Ammon's horn (tissue), 1 donor: ENCODE results near the gene NUP214.
A peak's percentile ranks its signal among the peaks of the same experiment; 100 is the strongest.

ENCODE experiments used
- DNase-seq: peaks from one replicate; pipeline ENCODE4 v3.0.0-alpha.2; 2016; ENCODE audit warnings: low spot score

The NUP214 gene

DNA sequence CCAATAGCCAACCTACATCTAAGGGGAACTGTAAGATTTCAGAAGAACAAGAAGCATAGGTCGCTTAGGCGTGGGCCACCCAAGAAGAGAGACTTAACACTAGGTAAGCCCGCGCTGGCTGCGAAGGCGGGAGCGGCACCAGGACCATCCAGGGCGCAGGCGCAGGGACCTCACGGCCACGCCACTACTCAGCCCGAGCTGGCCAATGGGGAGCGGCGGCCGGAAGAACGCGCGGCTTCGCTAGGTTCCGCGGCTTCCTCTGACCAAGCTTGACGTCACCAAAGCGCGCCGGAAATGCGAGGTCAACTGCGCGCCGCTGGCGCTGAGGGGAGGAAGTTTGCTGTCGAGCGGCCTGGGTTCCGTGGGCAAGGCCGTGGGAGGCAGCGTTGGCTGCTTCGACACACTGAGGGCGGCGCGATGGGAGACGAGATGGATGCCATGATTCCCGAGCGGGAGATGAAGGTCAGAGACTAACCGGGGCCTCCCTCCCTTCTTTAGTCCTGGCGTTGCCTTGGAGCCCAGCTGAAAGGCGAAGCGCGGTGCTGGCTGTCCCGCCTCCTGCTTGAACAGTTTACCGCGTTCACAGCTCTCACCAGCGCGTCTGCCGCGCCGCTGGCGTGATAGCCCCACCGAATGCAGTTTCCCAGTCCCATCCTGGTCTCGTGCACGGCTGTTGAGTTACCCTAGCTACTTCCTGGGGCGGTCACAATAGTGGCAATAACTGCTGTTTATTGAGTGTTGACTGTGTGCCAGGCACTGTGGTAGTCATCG, at the start of gene NUP214:
Gene NUP214, plus strand, starts transcription at position 299 of the 771 bp plus-strand sequence. Its CDS starts 119 bp downstream, at position 418.
- peak; percentile 99 for DNase-seq

DNA sequence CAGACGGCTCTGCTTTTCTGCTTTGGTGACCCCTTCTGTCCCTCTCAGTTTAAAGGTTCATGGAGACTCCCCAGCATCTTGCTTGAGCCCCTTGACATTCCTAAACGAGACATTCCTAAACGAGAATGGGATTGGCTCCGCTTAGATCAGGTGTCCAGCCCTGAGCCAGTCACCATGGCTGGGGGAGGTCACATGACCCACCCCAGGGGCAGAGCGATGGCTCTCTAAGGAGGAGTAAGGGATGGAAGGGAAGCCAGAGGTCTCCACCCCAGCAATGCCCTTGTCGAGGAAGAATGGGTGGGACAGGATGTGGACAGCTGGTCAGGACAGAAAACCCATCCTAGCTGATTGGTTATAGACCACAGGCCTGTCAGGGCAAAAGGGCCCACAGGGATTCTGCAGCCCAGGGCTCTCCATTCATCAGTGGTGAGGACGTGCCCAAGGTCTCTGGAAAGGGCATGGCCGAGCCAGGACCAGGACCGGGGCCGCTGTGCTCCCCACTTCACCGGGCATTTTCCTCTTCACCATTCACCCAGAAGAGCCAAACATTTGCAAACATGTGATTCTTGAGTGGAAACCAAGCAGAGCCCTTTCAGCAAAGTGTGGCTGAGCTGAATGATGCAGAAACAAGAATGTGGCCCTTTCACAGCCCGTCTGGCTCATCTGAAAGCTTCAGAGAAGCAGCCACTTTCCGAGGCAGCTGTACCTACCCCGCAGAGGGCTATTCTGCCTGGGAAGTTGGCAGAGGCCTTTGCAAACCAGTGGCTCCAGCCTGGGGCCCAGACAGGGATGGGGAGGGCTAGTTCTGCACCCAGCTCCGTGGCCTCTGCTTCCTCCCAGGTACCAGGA, 48.8 kb upstream of the NUP214 start:
- peak; percentile 51 for DNase-seq

DNA sequence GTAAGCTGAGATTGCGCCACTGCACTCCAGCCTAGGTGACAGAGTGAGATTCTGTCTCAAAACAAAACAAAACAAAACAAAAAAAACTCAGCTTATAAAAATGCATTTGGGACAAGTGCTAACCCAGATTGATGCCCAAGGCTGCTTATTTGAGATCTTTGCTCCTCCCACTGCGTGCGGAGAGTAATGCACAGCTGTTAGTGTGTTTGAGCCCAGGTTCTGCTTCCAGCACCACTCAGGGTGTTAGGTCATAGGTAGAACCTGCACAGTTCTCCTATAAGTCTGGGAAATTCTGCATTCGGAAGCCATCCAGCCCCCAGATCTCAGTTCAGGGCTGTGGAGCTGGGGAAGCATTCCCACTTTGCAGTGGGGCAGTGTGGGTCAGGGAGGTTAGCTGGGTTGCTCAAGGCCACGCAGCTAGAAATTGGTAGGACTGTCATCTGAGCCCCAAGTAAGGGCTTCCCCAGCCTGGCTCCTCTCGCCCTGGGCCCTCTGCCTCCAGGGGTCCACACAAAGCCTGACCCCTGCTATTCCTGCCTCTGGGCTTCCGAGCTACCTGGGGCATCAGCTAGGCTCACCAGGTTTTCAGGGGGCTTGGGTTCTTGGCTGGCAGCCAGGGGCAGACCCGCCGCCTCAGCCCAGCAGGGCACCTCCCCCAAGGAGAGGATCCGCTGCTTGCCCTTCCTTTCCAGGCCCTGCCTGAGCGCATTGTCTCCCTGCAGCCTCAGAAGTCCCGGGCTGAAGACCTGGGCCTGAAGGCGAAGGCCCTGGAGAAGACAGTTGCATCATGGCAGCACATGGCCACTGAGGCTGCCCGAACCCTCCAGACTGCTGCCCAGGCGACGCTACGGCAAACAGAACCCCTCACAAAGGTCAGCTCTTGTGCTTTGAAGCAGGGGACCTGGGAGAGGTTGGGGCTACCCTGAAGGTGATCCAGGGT, 46.7 kb upstream of the NUP214 start:
- no peak for DNase-seq

DNA sequence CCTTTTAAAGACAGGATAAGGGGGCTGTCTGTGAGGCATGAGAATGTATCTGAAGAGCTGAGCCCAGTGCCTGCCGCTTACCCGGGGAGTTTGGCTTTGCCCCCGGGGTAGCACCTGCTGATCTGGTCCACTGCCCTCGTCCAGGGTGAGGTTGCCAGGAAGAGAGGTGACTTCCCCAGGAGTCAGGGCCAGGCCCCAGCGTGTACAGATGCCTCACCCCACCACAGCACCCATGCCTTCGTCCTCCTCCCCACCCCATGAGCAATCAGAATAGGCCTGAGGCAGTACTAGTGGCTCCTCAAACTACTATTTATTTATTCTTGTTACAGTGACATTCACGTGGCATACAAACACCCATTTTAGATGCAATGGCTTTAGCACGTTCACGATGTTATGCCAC, 44.8 kb upstream of the NUP214 start:
- DNase-seq: no peak

DNA sequence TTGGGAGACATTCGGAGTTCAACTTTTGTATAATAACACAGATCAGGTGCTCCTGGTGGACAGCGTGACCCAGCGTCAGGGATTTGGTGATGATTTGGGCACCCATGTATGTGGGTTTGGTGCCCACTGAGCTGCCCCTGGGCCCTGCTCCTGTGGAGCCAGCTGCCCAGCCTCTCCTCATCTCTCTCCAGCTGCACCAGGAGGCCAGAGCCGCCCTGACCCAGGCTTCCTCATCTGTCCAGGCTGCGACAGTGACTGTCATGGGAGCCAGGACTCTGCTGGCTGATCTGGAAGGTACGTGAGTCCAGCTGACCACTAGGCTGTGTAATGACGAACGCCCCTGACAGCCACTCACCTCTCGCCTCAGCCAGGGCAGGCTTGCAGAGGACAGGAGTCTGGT, 43.5 kb upstream of the NUP214 start:
- DNase-seq: no peak

DNA sequence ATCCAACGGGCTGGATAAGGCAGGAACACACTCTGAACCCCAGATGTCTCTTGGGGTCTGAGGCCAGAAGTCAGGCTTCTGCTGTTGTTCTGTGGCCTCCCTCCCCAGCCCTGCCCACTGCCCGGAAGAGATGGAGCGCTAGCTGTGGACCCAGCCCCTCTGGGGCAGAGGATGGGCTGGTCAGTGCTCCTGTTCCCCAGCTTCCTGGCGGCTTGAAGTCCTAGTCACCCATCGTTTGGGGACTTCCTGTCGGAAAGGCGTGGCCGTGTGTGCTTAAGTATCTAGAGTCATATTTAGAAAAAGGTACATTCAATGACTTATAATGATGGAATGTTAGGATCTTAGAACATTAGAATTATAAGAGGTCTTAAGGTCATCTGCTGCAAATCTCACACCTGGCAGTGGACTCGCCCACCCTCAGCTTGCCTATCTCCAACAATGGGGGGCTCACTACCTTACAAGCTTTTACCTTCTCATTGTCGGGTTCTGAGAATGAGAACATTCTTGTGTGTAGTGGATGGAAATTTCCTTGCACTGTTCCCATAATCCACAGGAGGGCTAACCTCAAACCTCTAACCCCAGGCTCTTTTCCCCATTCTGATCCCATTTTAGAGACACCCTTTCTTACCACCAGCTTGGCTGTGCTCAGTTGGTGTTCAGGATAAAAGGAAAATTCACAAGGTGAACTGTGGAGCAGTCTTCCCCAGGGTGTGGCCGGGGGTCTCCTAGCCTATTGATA, 42.4 kb upstream of the NUP214 start:
- DNase-seq: no peak

DNA sequence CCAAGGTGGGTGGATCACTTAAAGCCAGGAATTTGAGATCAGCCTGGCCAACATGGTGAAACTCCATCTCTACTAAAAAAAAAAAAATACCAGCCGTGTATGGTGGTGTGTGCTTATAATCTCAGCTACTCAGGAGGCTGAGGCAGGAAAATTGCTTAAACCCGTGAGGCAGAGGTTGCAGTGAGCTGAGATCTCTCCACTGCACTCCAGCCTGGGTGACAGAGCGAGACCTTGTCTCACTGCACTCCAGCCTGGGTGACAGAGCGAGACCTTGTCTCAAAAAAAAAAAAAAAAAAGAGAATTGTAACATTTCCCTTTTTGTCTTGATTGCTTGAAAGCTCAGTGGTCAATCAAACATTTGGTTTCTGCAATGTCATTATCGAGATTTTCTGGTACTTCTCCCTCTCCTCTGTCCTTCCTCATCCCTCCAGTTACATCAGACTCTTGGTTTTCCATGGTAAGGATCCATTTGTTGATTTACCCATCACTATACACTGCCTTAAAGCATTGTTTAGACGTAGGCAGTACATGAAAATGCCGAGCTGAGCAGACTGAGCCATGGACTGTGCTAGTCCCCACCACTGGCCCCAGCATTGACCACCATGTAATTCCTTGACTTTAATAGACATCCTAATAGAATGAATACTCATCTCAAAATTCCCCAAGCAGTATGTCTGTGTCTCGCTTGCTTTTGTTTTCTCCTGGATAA, 40.6 kb upstream of the NUP214 start:
- no peak for DNase-seq

DNA sequence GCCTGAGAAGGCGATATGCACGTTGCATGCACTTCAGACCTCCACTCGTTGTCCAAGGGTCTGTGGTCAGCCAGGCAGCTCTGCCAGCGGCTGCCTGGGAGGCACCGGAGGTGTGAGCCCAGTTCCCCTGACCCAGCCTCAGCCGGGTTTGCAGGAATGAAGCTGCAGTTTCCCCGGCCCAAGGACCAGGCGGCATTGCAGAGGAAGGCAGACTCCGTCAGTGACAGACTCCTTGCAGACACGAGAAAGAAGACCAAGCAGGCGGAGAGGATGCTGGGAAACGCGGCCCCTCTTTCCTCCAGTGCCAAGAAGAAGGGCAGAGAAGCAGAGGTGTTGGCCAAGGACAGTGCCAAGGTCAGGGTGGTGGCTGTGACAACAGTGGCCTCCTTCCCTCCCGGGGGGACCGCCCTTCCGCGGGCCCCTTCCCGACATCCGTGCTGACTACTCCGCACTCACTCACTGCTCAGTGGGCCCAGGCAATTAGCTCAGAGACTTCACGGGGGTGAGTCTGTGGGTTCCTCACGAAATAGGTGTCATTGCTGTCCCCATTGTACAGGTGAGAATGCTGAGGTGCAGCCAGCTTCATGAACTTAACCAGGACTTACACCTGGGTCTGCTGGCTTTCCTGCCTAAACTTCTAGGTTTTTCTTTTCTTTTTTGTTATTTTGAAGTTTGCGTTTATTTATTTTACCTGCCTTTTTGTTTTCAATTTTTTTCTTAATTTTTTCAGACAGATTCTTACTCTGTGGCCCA, 39.8 kb upstream of the NUP214 start:
- DNase-seq: no peak

DNA sequence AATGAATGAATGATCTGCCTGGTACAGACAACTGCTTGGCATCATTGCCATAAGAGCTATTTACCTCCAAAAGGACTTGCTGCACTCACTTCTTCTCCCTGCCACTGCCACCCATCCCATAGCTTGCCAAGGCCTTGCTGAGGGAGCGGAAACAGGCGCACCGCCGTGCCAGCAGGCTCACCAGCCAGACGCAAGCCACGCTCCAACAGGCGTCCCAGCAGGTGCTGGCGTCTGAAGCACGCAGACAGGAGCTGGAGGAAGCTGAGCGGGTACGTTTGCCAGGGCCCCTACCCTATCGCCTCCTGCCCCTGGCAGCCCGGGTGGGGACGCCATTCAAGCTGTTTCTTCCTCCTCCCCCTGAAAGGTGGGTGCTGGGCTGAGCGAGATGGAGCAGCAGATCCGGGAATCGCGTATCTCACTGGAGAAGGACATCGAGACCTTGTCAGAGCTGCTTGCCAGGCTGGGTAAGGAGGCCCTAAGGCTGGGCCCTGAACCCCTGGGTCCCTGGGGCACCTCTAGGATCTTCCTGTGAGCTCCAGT, 38.0 kb upstream of the NUP214 start:
- DNase-seq: no peak

DNA sequence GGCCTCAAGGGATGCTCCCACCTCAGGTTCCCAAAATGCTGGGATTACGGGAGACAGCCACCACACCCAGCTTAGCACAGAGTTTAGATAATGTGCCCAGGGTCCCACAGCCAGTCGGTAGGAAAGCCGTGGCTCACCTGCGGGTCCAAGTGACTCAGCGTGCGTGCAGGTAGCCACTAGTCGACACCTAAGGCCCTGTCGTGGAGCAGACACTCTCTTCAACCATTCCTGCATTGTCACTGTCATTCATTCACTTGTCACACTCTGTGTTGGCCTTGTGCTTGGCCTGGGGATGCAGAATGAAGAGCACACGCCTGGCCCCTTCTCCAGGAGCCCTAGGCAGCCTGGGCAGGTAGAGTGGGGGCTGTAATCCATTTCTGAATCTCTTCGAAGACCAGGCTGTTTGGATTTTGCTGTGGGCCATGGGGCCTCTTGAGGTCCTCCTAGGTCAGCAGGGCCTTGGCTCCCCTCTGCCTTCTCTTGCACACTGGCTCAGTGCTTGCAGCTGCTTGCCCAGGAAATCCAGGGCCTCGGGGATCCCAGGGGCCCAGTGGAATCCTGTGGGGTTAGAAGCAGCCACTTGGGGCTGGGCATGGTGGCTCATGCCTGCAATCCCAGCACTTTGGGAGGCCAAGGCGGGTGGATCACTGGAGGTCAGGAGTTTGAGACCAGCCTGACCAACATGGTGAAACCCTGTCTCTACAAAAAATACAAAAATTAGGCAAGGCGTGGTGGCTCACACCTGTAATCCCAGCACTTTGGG, 35.2 kb upstream of the NUP214 start:
- DNase-seq: no peak

DNA sequence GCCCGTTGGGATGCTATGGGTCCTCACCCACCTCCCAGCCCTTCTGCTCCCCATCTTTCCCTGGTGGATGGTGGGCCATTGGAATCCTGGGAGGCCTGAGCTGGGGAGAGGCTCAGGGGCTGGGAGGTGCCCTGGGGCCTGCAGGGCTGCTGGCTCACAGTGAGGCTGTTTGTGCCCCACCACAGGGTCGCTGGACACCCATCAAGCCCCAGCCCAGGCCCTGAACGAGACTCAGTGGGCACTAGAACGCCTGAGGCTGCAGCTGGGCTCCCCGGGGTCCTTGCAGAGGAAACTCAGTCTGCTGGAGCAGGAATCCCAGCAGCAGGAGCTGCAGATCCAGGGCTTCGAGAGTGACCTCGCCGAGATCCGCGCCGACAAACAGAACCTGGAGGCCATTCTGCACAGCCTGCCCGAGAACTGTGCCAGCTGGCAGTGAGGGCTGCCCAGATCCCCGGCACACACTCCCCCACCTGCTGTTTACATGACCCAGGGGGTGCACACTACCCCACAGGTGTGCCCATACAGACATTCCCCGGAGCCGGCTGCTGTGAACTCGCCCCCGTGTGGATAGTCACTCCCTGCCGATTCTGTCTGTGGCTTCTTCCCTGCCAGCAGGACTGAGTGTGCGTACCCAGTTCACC, 33.9 kb upstream of the NUP214 start:
- DNase-seq: no peak

DNA sequence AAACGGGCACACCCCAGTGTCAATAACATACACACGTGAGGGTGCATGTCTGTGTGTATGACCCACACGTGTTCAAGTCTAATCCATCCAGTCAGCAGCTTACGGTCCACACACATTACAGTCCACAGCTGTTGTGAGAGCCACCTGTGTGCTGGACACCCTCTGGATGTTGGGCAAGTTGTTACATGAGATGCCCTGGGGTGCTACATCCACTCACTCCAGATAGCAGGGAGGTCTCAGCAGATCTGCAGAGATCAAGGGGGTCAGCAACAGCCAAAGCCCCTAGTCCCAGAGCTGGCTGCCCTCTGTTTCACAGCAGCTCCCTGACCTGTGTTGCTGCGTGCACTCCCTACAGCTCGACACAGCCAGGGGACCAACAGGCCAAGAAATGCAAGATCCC, 33.4 kb upstream of the NUP214 start:
- DNase-seq: no peak

DNA sequence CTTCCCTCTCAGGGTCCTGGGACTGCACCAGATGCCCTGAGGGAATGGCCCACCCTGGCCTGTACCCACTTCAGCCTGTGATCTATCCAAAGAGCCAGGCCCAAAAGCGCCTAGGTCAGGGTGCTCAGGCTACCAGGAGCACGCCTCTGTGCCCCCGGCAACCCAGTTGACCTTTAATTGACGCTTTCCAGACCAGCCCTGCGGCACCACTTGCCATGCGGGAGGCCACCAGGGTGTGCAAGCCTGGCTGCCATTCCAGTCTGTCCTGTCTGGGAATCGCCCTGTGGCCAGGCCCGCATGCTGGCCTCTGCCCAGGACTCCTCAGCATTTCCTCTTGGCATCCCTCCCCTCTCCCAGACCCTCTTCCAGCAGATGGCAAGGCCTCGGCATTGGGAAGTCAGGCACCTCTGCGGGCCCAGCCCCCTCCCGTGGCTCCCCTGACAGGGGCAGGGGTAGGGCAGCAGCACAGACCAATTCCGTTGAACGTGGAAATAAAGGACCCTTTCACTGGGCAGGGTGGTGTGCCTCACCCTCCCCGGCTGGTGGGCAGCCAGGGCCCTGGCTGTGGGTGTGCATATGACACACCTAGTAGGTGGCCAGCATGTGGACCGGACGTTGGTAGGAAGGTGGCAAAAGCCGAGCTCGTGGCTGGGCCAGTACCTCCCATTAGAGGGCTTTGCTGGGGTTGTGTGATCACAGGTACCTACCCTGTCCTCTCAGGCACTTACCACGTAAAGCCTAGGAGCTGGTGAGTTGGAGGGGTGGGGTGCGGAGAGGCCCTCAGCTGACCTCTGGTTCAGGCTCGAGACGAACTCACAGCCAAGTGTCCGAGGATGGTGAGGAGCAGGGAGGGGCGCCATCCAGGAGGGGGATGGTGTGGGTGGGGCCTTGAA, 32.6 kb upstream of the NUP214 start:
- DNase-seq: no peak

DNA sequence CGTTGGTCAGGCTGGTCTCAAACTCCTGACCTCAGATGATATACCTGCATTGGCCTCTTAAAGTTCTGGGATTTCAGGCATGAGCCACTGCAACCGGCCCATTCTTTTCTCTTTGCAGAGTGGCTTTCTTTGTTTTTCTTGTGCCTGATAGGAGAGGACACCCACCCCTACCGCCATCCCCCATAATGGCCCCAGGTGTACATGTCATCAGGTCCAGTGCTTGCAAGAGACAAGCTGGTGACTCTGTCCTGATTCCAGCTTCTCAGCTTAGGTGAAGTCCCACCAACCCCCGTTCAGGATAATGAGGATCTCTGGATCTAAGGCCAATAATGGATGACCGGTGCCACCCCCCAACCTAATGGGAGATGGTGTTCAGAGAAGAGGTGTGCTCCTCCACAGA, 31.4 kb upstream of the NUP214 start:
- DNase-seq: no peak

DNA sequence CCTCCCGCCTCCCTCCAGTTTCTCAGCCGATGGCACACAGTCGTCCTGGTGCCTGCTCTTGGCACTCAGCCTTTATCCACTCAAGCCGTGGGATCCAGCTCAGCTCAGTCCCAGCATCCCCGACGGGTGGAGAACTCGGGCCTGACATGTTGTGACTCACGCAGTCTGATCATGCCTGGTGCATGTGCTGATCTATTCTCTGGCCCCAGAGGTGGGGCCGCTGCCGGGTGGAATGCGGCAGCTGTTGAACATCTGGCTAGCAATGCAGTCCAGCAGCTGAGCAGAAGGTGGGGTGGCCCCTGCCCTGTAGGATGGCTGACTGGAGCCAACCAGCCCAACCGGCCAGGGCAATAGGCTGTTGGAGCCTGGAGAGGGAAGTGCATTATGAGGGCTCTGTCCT, 30.8 kb upstream of the NUP214 start:
- DNase-seq: no peak

DNA sequence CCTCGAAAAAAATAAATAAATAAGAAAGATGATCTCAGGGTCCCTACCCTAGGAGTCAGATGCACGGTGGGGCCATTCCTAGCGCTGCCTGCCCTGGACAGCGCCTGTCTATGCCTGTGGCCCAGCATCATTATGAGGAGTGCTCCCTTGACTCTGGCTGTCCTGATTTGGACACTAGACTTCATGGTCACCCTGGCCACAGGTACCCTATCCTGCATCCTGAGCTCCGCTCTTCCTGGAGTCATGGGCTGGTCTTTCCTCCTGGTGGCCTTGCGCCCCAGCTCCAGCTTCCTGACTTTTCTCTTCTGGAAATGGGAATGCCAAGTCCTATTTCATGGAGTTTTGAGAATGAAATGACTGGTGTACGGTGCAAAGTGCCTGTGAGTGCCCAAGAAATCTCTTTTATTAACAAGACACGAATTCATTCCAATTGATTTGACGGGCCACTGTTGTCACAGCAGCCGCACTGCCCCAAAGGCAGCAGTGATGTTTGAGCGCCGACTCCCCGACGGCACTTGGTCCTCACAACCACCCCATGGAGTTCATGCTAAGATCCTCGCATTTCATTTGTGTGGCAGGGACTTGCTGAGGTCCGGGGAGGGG, 29.6 kb upstream of the NUP214 start:
- no peak for DNase-seq
